HepG2 (cell line): Measurements from ENCODE around the gene PDGFRB. TPM values are rescaled to one million over a fixed set of nuclear protein-coding genes. Genes with fewer than 3 reads are reported as not detected.

ENCODE experiments used
- ARNTL ChIP-seq: sonication (generic); formaldehyde crosslinking; IDR thresholded peaks from 2 replicates; pipeline ENCODE4 v1.4.0; 2020; ENCODE audit warnings: mild to moderate bottlenecking, missing genetic modification reagents
- FOSL2 ChIP-seq: sonication (generic); formaldehyde crosslinking; IDR thresholded peaks from 2 replicates; pipeline ENCODE4 v1.4.0; 2020; ENCODE audit warnings: missing genetic modification reagents
- FOXK1 ChIP-seq: sonication (generic); formaldehyde crosslinking; IDR thresholded peaks from 2 replicates; pipeline ENCODE4 v1.4.0; 2020; ENCODE audit warnings: low read depth, missing genetic modification reagents, borderline replicate concordance
- KAT2B ChIP-seq: fragments of 150-350 bp; IDR thresholded peaks from 2 replicates; pipeline ENCODE4 v1.6.1; 2014; ENCODE audit warnings: low read depth, low read length, borderline replicate concordance
- KDM2A ChIP-seq: sonication (generic); formaldehyde crosslinking; IDR thresholded peaks from 2 replicates; pipeline ENCODE4 v1.4.0; 2020; ENCODE audit warnings: low read depth, missing genetic modification reagents, borderline replicate concordance
- MYC ChIP-seq: sonication (generic); formaldehyde crosslinking; IDR thresholded peaks from 2 replicates; pipeline ENCODE4 v1.9.0; 2021; ENCODE audit warnings: missing genetic modification reagents, borderline replicate concordance
- NRL ChIP-seq: sonication (generic); formaldehyde crosslinking; IDR thresholded peaks from 2 replicates; pipeline ENCODE4 v1.5.0; 2020; ENCODE audit warnings: missing genetic modification reagents, mild to moderate bottlenecking, moderate library complexity, borderline replicate concordance
- PRDM10 ChIP-seq: sonication (generic); formaldehyde crosslinking; IDR thresholded peaks from 2 replicates; pipeline ENCODE4 v1.4.0; 2020; ENCODE audit warnings: low read depth, missing genetic modification reagents
- TMF1 ChIP-seq: sonication (generic); formaldehyde crosslinking; IDR thresholded peaks from 2 replicates; pipeline ENCODE4 v1.8.1; 2022; ENCODE audit warnings: low read depth, missing genetic modification reagents
- ZKSCAN8 ChIP-seq: IDR thresholded peaks from 2 replicates; pipeline ENCODE4 v1.6.1; 2016; ENCODE audit warnings: borderline replicate concordance, missing genetic modification reagents, missing compliant biosample characterization
- ZNF333 ChIP-seq: sonication (generic); formaldehyde crosslinking; IDR thresholded peaks from 2 replicates; pipeline ENCODE4 v1.4.0; 2020; ENCODE audit warnings: mild to moderate bottlenecking, missing genetic modification reagents, borderline replicate concordance
- ZNF33A ChIP-seq: sonication (generic); formaldehyde crosslinking; IDR thresholded peaks from 2 replicates; pipeline ENCODE4 v1.5.1; 2020; ENCODE audit warnings: missing genetic modification reagents, mild to moderate bottlenecking, moderate library complexity, borderline replicate concordance
- ZNF33B ChIP-seq: sonication (generic); formaldehyde crosslinking; IDR thresholded peaks from 2 replicates; pipeline ENCODE4 v1.5.1; 2020; ENCODE audit warnings: mild to moderate bottlenecking, missing genetic modification reagents
- ZNF543 ChIP-seq: sonication (generic); formaldehyde crosslinking; IDR thresholded peaks from 2 replicates; pipeline ENCODE4 v1.4.0; 2020; ENCODE audit warnings: mild to moderate bottlenecking, missing genetic modification reagents
- ZNF598 ChIP-seq: sonication (generic); formaldehyde crosslinking; IDR thresholded peaks from 2 replicates; pipeline ENCODE4 v1.5.1; 2020; ENCODE audit warnings: mild to moderate bottlenecking, missing genetic modification reagents, borderline replicate concordance
- ZNF619 ChIP-seq: sonication (generic); formaldehyde crosslinking; IDR thresholded peaks from 2 replicates; pipeline ENCODE4 v1.4.0; 2020; ENCODE audit warnings: mild to moderate bottlenecking, missing genetic modification reagents
- polyA plus RNA-seq, 8 experiments: library from polyadenylated mRNA; depleted of rRNA in 3 of 8; stranded (reverse) in 7 of 8; unstranded in 1 of 8; fragments of >200 nt; fragmentation: Illumina TruSeq in 4 of 8; extraction: Trizol in 4 of 8; gene quantifications; 2 replicates each; pipeline versions ENCODE4 v1.2.1 to v1.2.3, GENCODE V29; 2011 to 2016; ENCODE audit warnings: low read depth in 4 of 8, missing spikeins in 1 of 8, mixed read lengths in 1 of 8; ENCODE audit not compliant: insufficient read depth in 1 of 8
- total RNA-seq, 5 experiments: library from RNA; depleted of rRNA; stranded (reverse); fragments of >200 nt; fragmentation: Illumina TruSeq; extraction: Trizol; gene quantifications; 2 replicates each; pipeline ENCODE4 v1.2.3, GENCODE V29; 2016; ENCODE audit warnings: low read depth in 1 of 5
- TF ChIP-seq, protein P1 (sequence below), 2 experiments: sonication (generic) in 1 of 2; formaldehyde crosslinking in 1 of 2; IDR thresholded peaks; 2 replicates each; pipeline versions ENCODE4 v1.4.0 to v1.6.1; 2016 to 2020; ENCODE audit warnings: borderline replicate concordance in 1 of 2, low read depth in 1 of 2, mild to moderate bottlenecking in 1 of 2, missing genetic modification reagents in 1 of 2
- TF ChIP-seq, protein P2 (sequence below), 2 experiments: sonication (generic) in 1 of 2; formaldehyde crosslinking in 1 of 2; IDR thresholded peaks; 2 replicates each; pipeline versions ENCODE4 v1.4.0 to v1.6.1; 2018 to 2020; ENCODE audit warnings: missing genetic modification reagents in 2 of 2, borderline replicate concordance in 1 of 2, low read depth in 1 of 2, mild to moderate bottlenecking in 1 of 2, missing biosample characterization in 1 of 2

Gene PDGFRB
- total and polyA plus RNA-seq, 2 of the 13 experiments (the other 11 are each of a cell fraction or from before 2014, with no cell fraction given) = 4.0 to 21.0 TPM

DNA sequence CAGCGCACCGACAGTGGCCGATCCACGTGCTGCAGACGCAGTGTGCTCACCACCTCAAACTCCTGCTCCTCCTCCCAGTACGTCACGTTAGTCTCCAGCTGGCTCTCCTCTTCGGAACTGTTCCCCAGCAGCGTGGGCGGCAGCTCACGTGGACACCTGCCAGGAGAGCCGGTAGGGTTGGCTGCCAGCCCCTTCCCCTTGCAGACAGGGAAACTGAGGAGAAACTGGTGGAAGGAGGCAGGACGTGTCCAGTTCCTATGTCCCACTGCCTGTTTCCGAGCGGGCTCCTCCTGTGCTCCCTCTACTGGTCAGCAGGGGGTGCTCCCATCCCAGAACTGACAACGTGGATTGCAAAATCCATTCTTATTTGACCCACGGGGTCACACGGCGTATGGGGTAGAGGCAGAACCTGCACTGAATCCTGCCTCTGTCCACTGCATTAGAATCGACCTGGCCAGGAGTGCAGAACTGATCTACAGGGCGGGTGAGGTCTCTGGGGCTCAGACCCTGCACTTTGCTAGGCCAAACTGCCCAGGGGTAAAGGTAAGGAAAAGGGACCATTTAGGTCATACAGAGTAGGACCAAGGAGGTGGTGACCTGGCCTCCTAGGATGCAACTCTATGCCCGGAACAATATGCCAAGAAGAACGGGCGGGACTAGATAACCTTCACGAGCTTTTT lies 25.7 kb downstream of the PDGFRB start (continued):
- TF ChIP-seq MYC (CRISPR knock-in tag) (peak; percentile 65; the same call in 1 of the 2 replicates), FOSL2 (peak; percentile 62), PRDM10 (CRISPR knock-in tag) (peak; percentile 45; the same call in 1 of the 2 replicates), ZNF33B (CRISPR knock-in tag) (0 out of 2 replicates have a peak, but pooled peaks have one; percentile 74), ZNF543 (no peak; the same call in 1 of the 2 replicates), ARNTL (CRISPR knock-in tag) (peak; percentile 58; the same call in 1 of the 2 replicates), ZKSCAN8 (0 out of 2 replicates have a peak, but pooled peaks have one; percentile 61), ZNF333 (CRISPR knock-in tag) (no peak), KAT2B (no peak), KDM2A (CRISPR knock-in tag) (peak; percentile 87), FOXK1 (peak; percentile 64; the same call in 1 of the 2 replicates), NRL (CRISPR knock-in tag) (peak; percentile 46), TMF1 (CRISPR knock-in tag) (no peak), ZNF619 (CRISPR knock-in tag) (0 out of 2 replicates have a peak, but pooled peaks have one; percentile 38), ZNF33A (CRISPR knock-in tag) (no peak), ZNF598 (CRISPR knock-in tag) (peak; percentile 42; the same call in 1 of the 2 replicates)
- TF ChIP-seq, protein P1, sequence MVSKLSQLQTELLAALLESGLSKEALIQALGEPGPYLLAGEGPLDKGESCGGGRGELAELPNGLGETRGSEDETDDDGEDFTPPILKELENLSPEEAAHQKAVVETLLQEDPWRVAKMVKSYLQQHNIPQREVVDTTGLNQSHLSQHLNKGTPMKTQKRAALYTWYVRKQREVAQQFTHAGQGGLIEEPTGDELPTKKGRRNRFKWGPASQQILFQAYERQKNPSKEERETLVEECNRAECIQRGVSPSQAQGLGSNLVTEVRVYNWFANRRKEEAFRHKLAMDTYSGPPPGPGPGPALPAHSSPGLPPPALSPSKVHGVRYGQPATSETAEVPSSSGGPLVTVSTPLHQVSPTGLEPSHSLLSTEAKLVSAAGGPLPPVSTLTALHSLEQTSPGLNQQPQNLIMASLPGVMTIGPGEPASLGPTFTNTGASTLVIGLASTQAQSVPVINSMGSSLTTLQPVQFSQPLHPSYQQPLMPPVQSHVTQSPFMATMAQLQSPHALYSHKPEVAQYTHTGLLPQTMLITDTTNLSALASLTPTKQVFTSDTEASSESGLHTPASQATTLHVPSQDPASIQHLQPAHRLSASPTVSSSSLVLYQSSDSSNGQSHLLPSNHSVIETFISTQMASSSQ (IDR thresholded peaks at IDR 0.05; ENCODE audit: low read depth) = no peak
- TF ChIP-seq, protein P1 (CRISPR knock-in tag; IDR thresholded peaks at IDR 0.05; ENCODE audit: borderline replicate concordance) = 0 out of 2 replicates have a peak, but pooled peaks have one; percentile 36
- TF ChIP-seq, protein P2, sequence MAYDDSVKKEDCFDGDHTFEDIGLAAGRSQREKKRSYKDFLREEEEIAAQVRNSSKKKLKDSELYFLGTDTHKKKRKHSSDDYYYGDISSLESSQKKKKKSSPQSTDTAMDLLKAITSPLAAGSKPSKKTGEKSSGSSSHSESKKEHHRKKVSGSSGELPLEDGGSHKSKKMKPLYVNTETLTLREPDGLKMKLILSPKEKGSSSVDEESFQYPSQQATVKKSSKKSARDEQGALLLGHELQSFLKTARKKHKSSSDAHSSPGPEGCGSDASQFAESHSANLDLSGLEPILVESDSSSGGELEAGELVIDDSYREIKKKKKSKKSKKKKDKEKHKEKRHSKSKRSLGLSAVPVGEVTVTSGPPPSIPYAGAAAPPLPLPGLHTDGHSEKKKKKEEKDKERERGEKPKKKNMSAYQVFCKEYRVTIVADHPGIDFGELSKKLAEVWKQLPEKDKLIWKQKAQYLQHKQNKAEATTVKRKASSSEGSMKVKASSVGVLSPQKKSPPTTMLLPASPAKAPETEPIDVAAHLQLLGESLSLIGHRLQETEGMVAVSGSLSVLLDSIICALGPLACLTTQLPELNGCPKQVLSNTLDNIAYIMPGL (CRISPR knock-in tag; IDR thresholded peaks at IDR 0.05; ENCODE audit: borderline replicate concordance in 1 of 2, low read depth in 1 of 2) = peak; percentile 69 to 81; a peak in 3 of 4 replicates
